HepG2 (cell line): ENCODE measurements around the gene RASSF6. TPM values are rescaled to one million over a fixed set of nuclear protein-coding genes. Genes with fewer than 3 reads are reported as not detected.

Source experiments
- ATAC-seq: fragments of 200-7000 bp; cut with Tn5 transposase; 3 replicates; pipeline ENCODE4 v1.9.1; 2020; ENCODE audit warnings: mild to moderate bottlenecking, moderate library complexity
- BruUV-seq: library from RNA; stranded (reverse); fragments of 400-500 nt; replicated peaks from 2 replicates; lab custom pipeline; 2021; lab: Mats Ljungman, UMichigan
- CTCF ChIA-PET: fragments of 300-600 bp; formaldehyde crosslinking; extraction: SDS; loops from one replicate; lab custom pipeline; 2021; ENCODE audit warnings: low total read pairs, inconsistent platforms, low intra/inter-chr PET ratio; lab: Yijun Ruan, JAX
- POLR2A ChIA-PET: fragments of 350-600 bp; sonication (Branson Sonifier 250); formaldehyde crosslinking; loops from one replicate; lab custom pipeline; 2020; ENCODE audit warnings: antibody characterized with exemption, inconsistent platforms; lab: Yijun Ruan, JAX
- DNase-seq: peaks from one replicate; pipeline ENCODE4 v3.0.0-alpha.2; 2015; ENCODE audit warnings: low spot score
- FAIRE-seq: peaks from 3 replicates; lab custom pipeline; 2011; peaks lifted over from hg19 to GRCh38; lab: Jason Lieb, UNC
- H2AFZ ChIP-seq: one replicate; pipeline ENCODE4 v1.6.1; 2011; ENCODE audit warnings: low read length, inconsistent platforms
- H3K27ac ChIP-seq: fragments of 300-600 bp; 3 replicates; pipeline ENCODE4 v1.8.0; 2011; ENCODE audit warnings: mixed run types, mild to moderate bottlenecking, mixed read lengths, low read length, inconsistent platforms; ENCODE audit not compliant: insufficient read depth; ENCODE audit errors: extremely low read length
- H3K27me3 ChIP-seq, 2 experiments: fragments of 200-600 bp in 1 of 2; 2 replicates in 1 of 2; 3 replicates in 1 of 2; pipeline versions ENCODE4 v1.6.0 to v1.8.0; 2011; ENCODE audit warnings: low read length in 2 of 2, mild to moderate bottlenecking in 2 of 2, moderate library complexity in 2 of 2, inconsistent platforms in 1 of 2; ENCODE audit not compliant: insufficient read depth in 2 of 2, control insufficient read depth in 1 of 2
- H3K36me3 ChIP-seq, 2 experiments: fragments of 200-600 bp in 1 of 2; replicated peaks in 1 of 2; 2 replicates in 1 of 2; 3 replicates in 1 of 2; pipeline versions ENCODE4 v1.5.1 to v1.8.0; 2011; ENCODE audit warnings: low read length in 2 of 2, inconsistent platforms in 1 of 2; ENCODE audit not compliant: insufficient read depth in 2 of 2, control insufficient read depth in 1 of 2
- H3K4me1 ChIP-seq: 2 replicates; pipeline ENCODE4 v1.5.1; 2012; ENCODE audit warnings: low read length, inconsistent platforms; ENCODE audit not compliant: insufficient read depth
- H3K4me2 ChIP-seq: 2 replicates; pipeline ENCODE4 v1.6.0; 2011; ENCODE audit warnings: low read depth, low read length, inconsistent platforms
- H3K4me3 ChIP-seq, 3 experiments: fragments of 200-600 bp in 1 of 3; sonication (generic), shearing (Covaris generic) in 1 of 3; replicated peaks in 1 of 3; 2 replicates each; pipeline ENCODE4 v1.5.1; 2011 to 2016; ENCODE audit warnings: low read length in 3 of 3, inconsistent platforms in 2 of 3, low read depth in 2 of 3, mild to moderate bottlenecking in 2 of 3, control low read depth in 1 of 3, mixed read lengths in 1 of 3; ENCODE audit not compliant: insufficient read depth in 1 of 3
- H3K79me2 ChIP-seq: one replicate; pipeline ENCODE4 v1.6.1; 2011; ENCODE audit warnings: low read length, inconsistent platforms; ENCODE audit not compliant: insufficient read depth
- H3K9ac ChIP-seq: 2 replicates; pipeline ENCODE4 v1.6.0; 2011; ENCODE audit warnings: mild to moderate bottlenecking, low read depth, low read length, inconsistent platforms; ENCODE audit not compliant: insufficient read depth
- H3K9me3 ChIP-seq: 2 replicates; pipeline ENCODE4 v1.5.1; 2012; ENCODE audit warnings: mild to moderate bottlenecking, low read length
- H4K20me1 ChIP-seq: 2 replicates; pipeline ENCODE4 v1.6.0; 2011; ENCODE audit warnings: inconsistent platforms, mild to moderate bottlenecking, low read length, moderate library complexity; ENCODE audit not compliant: insufficient read depth
- BCL6 ChIP-seq: IDR thresholded peaks from 2 replicates; pipeline ENCODE4 v1.6.1; 2016; ENCODE audit warnings: missing genetic modification reagents, missing compliant biosample characterization
- GATAD2A ChIP-seq: IDR thresholded peaks from 2 replicates; pipeline ENCODE4 v1.6.1; 2016
- GTF2F1 ChIP-seq: fragments of 150-350 bp; IDR thresholded peaks from 2 replicates; pipeline ENCODE4 v1.6.1; 2014; ENCODE audit warnings: low read length
- NFATC3 ChIP-seq: sonication (generic); formaldehyde crosslinking; IDR thresholded peaks from 2 replicates; pipeline ENCODE4 v1.5.1; 2020; ENCODE audit warnings: mild to moderate bottlenecking, missing genetic modification reagents
- PITX1 ChIP-seq: sonication (generic); formaldehyde crosslinking; IDR thresholded peaks from 2 replicates; pipeline ENCODE4 v1.5.1; 2020; ENCODE audit warnings: mild to moderate bottlenecking, missing genetic modification reagents
- REPIN1 ChIP-seq: sonication (generic); formaldehyde crosslinking; IDR thresholded peaks from 2 replicates; pipeline ENCODE4 v1.8.0; 2022; ENCODE audit warnings: missing genetic modification reagents, low read depth, mild to moderate bottlenecking, borderline replicate concordance
- SIN3B ChIP-seq: fragments of 150-350 bp; IDR thresholded peaks from 2 replicates; pipeline ENCODE4 v1.6.1; 2014; ENCODE audit warnings: low read length
- TBX2 ChIP-seq: sonication (generic); formaldehyde crosslinking; IDR thresholded peaks from 2 replicates; pipeline ENCODE4 v1.5.0; 2020; ENCODE audit warnings: missing genetic modification reagents, mild to moderate bottlenecking, borderline replicate concordance
- ZNF138 ChIP-seq: sonication (generic); formaldehyde crosslinking; IDR thresholded peaks from 2 replicates; pipeline ENCODE4 v1.5.0; 2020; ENCODE audit warnings: mild to moderate bottlenecking, low read depth, missing genetic modification reagents
- ZNF567 ChIP-seq: sonication (generic); formaldehyde crosslinking; IDR thresholded peaks from 2 replicates; pipeline ENCODE4 v1.8.1; 2023; ENCODE audit warnings: mild to moderate bottlenecking, missing genetic modification reagents, borderline replicate concordance
- ZSCAN22 ChIP-seq: sonication (generic); formaldehyde crosslinking; IDR thresholded peaks from 2 replicates; pipeline ENCODE4 v1.4.0; 2020; ENCODE audit warnings: mild to moderate bottlenecking, missing genetic modification reagents
- WGBS: methylation state at CpG from one replicate; pipeline ENCODE4 v1.1.6; 2017; ENCODE audit warnings: low lambda C conversion rate; 5-methylcytosine and 5-hydroxymethylcytosine counted together
- in situ Hi-C: cut with HindIII; loops from 2 replicates; pipeline ENCODE4 v1.10.0; 2017; ENCODE audit warnings: low pct_unique_long_range_greater_than_20kb; ENCODE audit not compliant: extremely low pct_ligation_motif_present
- intact Hi-C: fragments of 100-400 bp; cut with micrococcal nuclease; formaldehyde crosslinking; loops from one replicate; pipeline ENCODE4 v1.10.0; 2022; ENCODE audit not compliant: unreplicated experiment
- polyA plus RNA-seq, 8 experiments: library from polyadenylated mRNA; depleted of rRNA in 3 of 8; stranded (reverse) in 7 of 8; unstranded in 1 of 8; fragments of >200 nt; fragmentation: Illumina TruSeq in 4 of 8; extraction: Trizol in 4 of 8; gene quantifications; 2 replicates each; pipeline versions ENCODE4 v1.2.1 to v1.2.3, GENCODE V29; 2011 to 2016; ENCODE audit warnings: low read depth in 4 of 8, missing spikeins in 1 of 8, mixed read lengths in 1 of 8; ENCODE audit not compliant: insufficient read depth in 1 of 8
- total RNA-seq, 5 experiments: library from RNA; depleted of rRNA; stranded (reverse); fragments of >200 nt; fragmentation: Illumina TruSeq; extraction: Trizol; gene quantifications; 2 replicates each; pipeline ENCODE4 v1.2.3, GENCODE V29; 2016; ENCODE audit warnings: low read depth in 1 of 5
- TF ChIP-seq, protein P1 (sequence below): sonication (generic); formaldehyde crosslinking; IDR thresholded peaks from 2 replicates; pipeline ENCODE4 v1.4.0; 2020; ENCODE audit warnings: mild to moderate bottlenecking, missing genetic modification reagents

The RASSF6 gene
- total and polyA plus RNA-seq, 2 of the 13 experiments (the other 11 are each of a cell fraction or from before 2014, with no cell fraction given): 0.03 to 0.11 TPM

DNA sequence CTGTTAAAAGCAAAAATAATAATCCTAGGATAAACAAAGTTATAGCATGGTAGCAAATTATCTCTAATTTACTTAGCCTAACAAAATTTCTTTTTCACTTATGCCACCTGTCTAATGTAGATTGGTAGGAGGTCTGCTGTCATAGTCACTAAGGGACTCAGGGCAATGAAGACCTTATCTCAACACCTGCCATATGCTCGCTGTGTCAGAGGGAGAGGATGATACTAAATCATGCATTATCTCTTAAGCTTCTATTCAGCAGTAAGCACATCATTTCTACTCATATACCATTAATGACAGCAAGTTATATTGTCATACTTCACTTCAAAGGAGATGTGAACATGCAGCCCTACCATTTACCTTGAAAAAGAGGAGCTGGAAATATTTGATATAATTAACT lies 94.6 kb downstream of the RASSF6 start:
- no peak for DNase-seq
- Histone ChIP-seq H3K79me2 (no peaks in the 10 kb centered on the region), H3K4me2 (no peak overlapping the region), H3K36me3 (no peaks in the 10 kb centered on the region), H3K4me3 (no peak overlapping the region), H3K27ac (no peak overlapping the region), H3K4me1 (no peaks in the 10 kb centered on the region), H3K9me3 (no peaks in the 10 kb centered on the region), H3K9ac (no peak overlapping the region), H4K20me1 (no peaks in the 10 kb centered on the region), H2AFZ (no peak overlapping the region), H3K27me3 (peaks cover 0 to 2% of the 10 kb centered on the region in 2 experiments; a peak in 1 of 5 replicates)
- ChIA-PET CTCF (no interaction called here), POLR2A (no interaction called here)
- 31% methylated on average over 1 of the region's 1 CpG for WGBS
- TF ChIP-seq PITX1 (CRISPR knock-in tag) (no peak), REPIN1 (CRISPR knock-in tag) (no peak), SIN3B (no peak), NFATC3 (CRISPR knock-in tag) (no peak), BCL6 (CRISPR knock-in tag) (no peak), ZSCAN22 (CRISPR knock-in tag) (no peak), ZNF138 (CRISPR knock-in tag) (no peak), GATAD2A (no peak), ZNF567 (CRISPR knock-in tag) (no peak), GTF2F1 (no peak), TBX2 (no peak)
- TF ChIP-seq, protein P1, sequence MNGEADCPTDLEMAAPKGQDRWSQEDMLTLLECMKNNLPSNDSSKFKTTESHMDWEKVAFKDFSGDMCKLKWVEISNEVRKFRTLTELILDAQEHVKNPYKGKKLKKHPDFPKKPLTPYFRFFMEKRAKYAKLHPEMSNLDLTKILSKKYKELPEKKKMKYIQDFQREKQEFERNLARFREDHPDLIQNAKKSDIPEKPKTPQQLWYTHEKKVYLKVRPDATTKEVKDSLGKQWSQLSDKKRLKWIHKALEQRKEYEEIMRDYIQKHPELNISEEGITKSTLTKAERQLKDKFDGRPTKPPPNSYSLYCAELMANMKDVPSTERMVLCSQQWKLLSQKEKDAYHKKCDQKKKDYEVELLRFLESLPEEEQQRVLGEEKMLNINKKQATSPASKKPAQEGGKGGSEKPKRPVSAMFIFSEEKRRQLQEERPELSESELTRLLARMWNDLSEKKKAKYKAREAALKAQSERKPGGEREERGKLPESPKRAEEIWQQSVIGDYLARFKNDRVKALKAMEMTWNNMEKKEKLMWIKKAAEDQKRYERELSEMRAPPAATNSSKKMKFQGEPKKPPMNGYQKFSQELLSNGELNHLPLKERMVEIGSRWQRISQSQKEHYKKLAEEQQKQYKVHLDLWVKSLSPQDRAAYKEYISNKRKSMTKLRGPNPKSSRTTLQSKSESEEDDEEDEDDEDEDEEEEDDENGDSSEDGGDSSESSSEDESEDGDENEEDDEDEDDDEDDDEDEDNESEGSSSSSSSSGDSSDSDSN (CRISPR knock-in tag): no peak
- BruUV-seq: no TSS peak
- FAIRE-seq: no peak
- ATAC-seq: no peak
- in situ Hi-C loops (no loop called here), intact Hi-C loops (no loop called here)
